Liver (tissue), 3 donors: Measurements from ENCODE around the gene PACSIN2.

Experiments
- ATF3 ChIP-seq: IDR thresholded peaks from 2 replicates; pipeline ENCODE4 v1.6.1; 2016; ENCODE audit warnings: antibody characterized with exemption
- CTCF ChIP-seq: fragments of 150-350 bp; IDR thresholded peaks from 2 replicates; pipeline ENCODE4 v1.5.1; 2017; ENCODE audit warnings: improper control_type of control experiment, low read depth, low read length; ENCODE audit not compliant: missing input control
- FOXA1 ChIP-seq: IDR thresholded peaks from 2 replicates; pipeline ENCODE4 v1.6.1; 2016; ENCODE audit warnings: antibody characterized with exemption
- FOXA2 ChIP-seq: IDR thresholded peaks from 2 replicates; pipeline ENCODE4 v1.6.1; 2016; ENCODE audit warnings: antibody characterized with exemption
- GABPA ChIP-seq, 2 donors: IDR thresholded peaks in 1 of 2; conservative IDR thresholded peaks in 1 of 2; 2 replicates each; pipeline ENCODE4 v1.6.1; 2016; ENCODE audit warnings: antibody characterized with exemption in 2 of 2, mild to moderate bottlenecking in 1 of 2, moderate library complexity in 1 of 2
- JUND ChIP-seq, 2 donors: IDR thresholded peaks; 2 replicates each; pipeline ENCODE4 v1.6.1; 2016; ENCODE audit warnings: antibody characterized with exemption in 2 of 2
- RAD21 ChIP-seq, 2 donors: IDR thresholded peaks; 2 replicates each; pipeline ENCODE4 v1.6.1; 2016; ENCODE audit warnings: antibody characterized with exemption in 2 of 2, mild to moderate bottlenecking in 2 of 2
- RXRA ChIP-seq, 2 donors: IDR thresholded peaks; 2 replicates each; pipeline ENCODE4 v1.6.1; 2017 to 2018; ENCODE audit warnings: antibody characterized with exemption in 2 of 2, mild to moderate bottlenecking in 1 of 2
- TAF1 ChIP-seq: conservative IDR thresholded peaks from 2 replicates; pipeline ENCODE4 v1.6.1; 2016; ENCODE audit warnings: antibody characterized with exemption, mild to moderate bottlenecking
- TF ChIP-seq, protein P1 (sequence below): IDR thresholded peaks from 2 replicates; pipeline ENCODE4 v1.6.1; 2016; ENCODE audit warnings: antibody characterized with exemption
- donor health status: healthy.
- donor health status: healthy.

DNA sequence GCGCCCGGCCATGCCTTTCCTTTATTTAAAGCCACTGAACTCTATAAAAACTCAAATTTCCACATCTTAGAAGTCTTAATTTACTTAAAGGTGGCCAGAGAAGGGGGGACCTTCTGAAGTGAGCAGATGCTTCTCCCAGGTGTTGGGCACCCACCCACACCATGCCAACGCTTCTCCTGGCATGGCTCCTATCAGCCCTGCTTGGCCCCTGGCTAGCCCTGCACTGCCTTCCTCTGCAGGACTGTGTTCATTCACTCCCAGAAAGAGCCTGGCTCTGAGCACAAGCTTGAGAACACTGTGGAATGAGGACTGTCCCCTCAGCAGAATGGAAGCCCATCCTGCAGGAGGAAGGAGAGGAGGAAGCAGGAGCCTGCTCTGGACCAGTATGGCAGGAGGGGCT, 123.3 kb downstream of the PACSIN2 start:
- TF ChIP-seq CTCF: no peak
- TF ChIP-seq, protein P1, sequence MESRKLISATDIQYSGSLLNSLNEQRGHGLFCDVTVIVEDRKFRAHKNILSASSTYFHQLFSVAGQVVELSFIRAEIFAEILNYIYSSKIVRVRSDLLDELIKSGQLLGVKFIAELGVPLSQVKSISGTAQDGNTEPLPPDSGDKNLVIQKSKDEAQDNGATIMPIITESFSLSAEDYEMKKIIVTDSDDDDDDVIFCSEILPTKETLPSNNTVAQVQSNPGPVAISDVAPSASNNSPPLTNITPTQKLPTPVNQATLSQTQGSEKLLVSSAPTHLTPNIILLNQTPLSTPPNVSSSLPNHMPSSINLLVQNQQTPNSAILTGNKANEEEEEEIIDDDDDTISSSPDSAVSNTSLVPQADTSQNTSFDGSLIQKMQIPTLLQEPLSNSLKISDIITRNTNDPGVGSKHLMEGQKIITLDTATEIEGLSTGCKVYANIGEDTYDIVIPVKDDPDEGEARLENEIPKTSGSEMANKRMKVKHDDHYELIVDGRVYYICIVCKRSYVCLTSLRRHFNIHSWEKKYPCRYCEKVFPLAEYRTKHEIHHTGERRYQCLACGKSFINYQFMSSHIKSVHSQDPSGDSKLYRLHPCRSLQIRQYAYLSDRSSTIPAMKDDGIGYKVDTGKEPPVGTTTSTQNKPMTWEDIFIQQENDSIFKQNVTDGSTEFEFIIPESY: no peak
- no peak for TF ChIP-seq GABPA (IDR thresholded peaks at IDR 0.05 in 1 of 2, conservative IDR thresholded peaks at IDR 0.05 in 1 of 2)
- TF ChIP-seq FOXA1: no peak
- no peak for TF ChIP-seq RXRA (IDR thresholded peaks at IDR 0.05)
- TF ChIP-seq ATF3: no peak
- no peak for TF ChIP-seq JUND (IDR thresholded peaks at IDR 0.05)
- no peak for TF ChIP-seq TAF1
- TF ChIP-seq FOXA2: no peak
- no peak for TF ChIP-seq RAD21 (IDR thresholded peaks at IDR 0.05)
